HepG2 (cell line): ENCODE results near the gene CFHR2. TPM values are rescaled to one million over a fixed set of nuclear protein-coding genes. Genes with fewer than 3 reads are reported as not detected.
"Not testable (repeated sequence)": the region's sequence is repeated elsewhere in the genome, so short reads cannot be mapped to it uniquely, and the experiment has no call there.

Source experiments
- CREB1 ChIP-seq, 2 experiments: fragments of 450-650 bp in 1 of 2; IDR thresholded peaks; 2 replicates each; pipeline ENCODE4 v1.6.1; 2016 to 2017; ENCODE audit warnings: control low read depth in 1 of 2, mild to moderate bottlenecking in 1 of 2, missing compliant biosample characterization in 1 of 2, missing genetic modification characterization in 1 of 2
- FOXJ3 ChIP-seq: sonication (generic); formaldehyde crosslinking; IDR thresholded peaks from 2 replicates; pipeline ENCODE4 v1.4.0; 2020; ENCODE audit warnings: missing genetic modification reagents, mild to moderate bottlenecking, borderline replicate concordance
- FOXO1 ChIP-seq: sonication (generic); formaldehyde crosslinking; IDR thresholded peaks from 2 replicates; pipeline ENCODE4 v1.4.0; 2020; ENCODE audit warnings: missing genetic modification reagents
- HDAC2 ChIP-seq: sonication (generic); formaldehyde crosslinking; IDR thresholded peaks from 2 replicates; pipeline ENCODE4 v1.4.0; 2020; ENCODE audit warnings: missing genetic modification reagents
- HOXA3 ChIP-seq: sonication (generic); formaldehyde crosslinking; IDR thresholded peaks from 2 replicates; pipeline ENCODE4 v1.5.0; 2020; ENCODE audit warnings: missing genetic modification reagents
- KLF16 ChIP-seq, 2 experiments: sonication (generic) in 1 of 2; formaldehyde crosslinking in 1 of 2; IDR thresholded peaks; 2 replicates each; pipeline versions ENCODE4 v1.6.1 to v1.8.0; 2016 to 2023; ENCODE audit warnings: missing genetic modification reagents in 2 of 2, missing compliant biosample characterization in 1 of 2
- POLR2AphosphoS5 ChIP-seq: IDR thresholded peaks from 2 replicates; pipeline ENCODE4 v1.6.1; 2012; ENCODE audit warnings: low read depth, low read length
- SOX6 ChIP-seq, 2 experiments: fragments of 450-650 bp in 1 of 2; sonication (generic) in 1 of 2; formaldehyde crosslinking in 1 of 2; IDR thresholded peaks; 2 replicates each; pipeline versions ENCODE4 v1.4.0 to v1.6.1; 2017 to 2020; ENCODE audit warnings: antibody characterized with exemption in 1 of 2, mild to moderate bottlenecking in 1 of 2, missing genetic modification reagents in 1 of 2
- SP140L ChIP-seq: sonication (generic); formaldehyde crosslinking; IDR thresholded peaks from 2 replicates; pipeline ENCODE4 v1.4.0; 2020; ENCODE audit warnings: missing genetic modification reagents, borderline replicate concordance
- YEATS4 ChIP-seq: sonication (generic); formaldehyde crosslinking; IDR thresholded peaks from 2 replicates; pipeline ENCODE4 v1.4.0; 2020; ENCODE audit warnings: missing genetic modification reagents, borderline replicate concordance
- ZBTB42 ChIP-seq: sonication (generic); formaldehyde crosslinking; IDR thresholded peaks from 2 replicates; pipeline ENCODE4 v1.5.0; 2020; ENCODE audit warnings: mild to moderate bottlenecking, missing genetic modification reagents
- ZFP37 ChIP-seq: sonication (generic); formaldehyde crosslinking; IDR thresholded peaks from 2 replicates; pipeline ENCODE4 v1.4.0; 2020; ENCODE audit warnings: missing genetic modification reagents, borderline replicate concordance
- ZNF33B ChIP-seq: sonication (generic); formaldehyde crosslinking; IDR thresholded peaks from 2 replicates; pipeline ENCODE4 v1.5.1; 2020; ENCODE audit warnings: mild to moderate bottlenecking, missing genetic modification reagents
- ZNF430 ChIP-seq: sonication (generic); formaldehyde crosslinking; IDR thresholded peaks from 2 replicates; pipeline ENCODE4 v1.9.0; 2021; ENCODE audit warnings: mild to moderate bottlenecking, missing genetic modification reagents
- ZNF451 ChIP-seq: sonication (generic); formaldehyde crosslinking; IDR thresholded peaks from 2 replicates; pipeline ENCODE4 v1.5.0; 2020; ENCODE audit warnings: mild to moderate bottlenecking, missing genetic modification reagents
- ZNF761 ChIP-seq: sonication (generic); formaldehyde crosslinking; conservative IDR thresholded peaks from 2 replicates; pipeline ENCODE4 v1.4.0; 2020; ENCODE audit warnings: mild to moderate bottlenecking, missing genetic modification reagents
- polyA plus RNA-seq, 8 experiments: library from polyadenylated mRNA; depleted of rRNA in 3 of 8; stranded (reverse) in 7 of 8; unstranded in 1 of 8; fragments of >200 nt; fragmentation: Illumina TruSeq in 4 of 8; extraction: Trizol in 4 of 8; gene quantifications; 2 replicates each; pipeline versions ENCODE4 v1.2.1 to v1.2.3, GENCODE V29; 2011 to 2016; ENCODE audit warnings: low read depth in 4 of 8, missing spikeins in 1 of 8, mixed read lengths in 1 of 8; ENCODE audit not compliant: insufficient read depth in 1 of 8
- total RNA-seq, 5 experiments: library from RNA; depleted of rRNA; stranded (reverse); fragments of >200 nt; fragmentation: Illumina TruSeq; extraction: Trizol; gene quantifications; 2 replicates each; pipeline ENCODE4 v1.2.3, GENCODE V29; 2016; ENCODE audit warnings: low read depth in 1 of 5
- TF ChIP-seq, protein P1 (sequence below): sonication (generic); formaldehyde crosslinking; IDR thresholded peaks from 2 replicates; pipeline ENCODE4 v1.4.0; 2020; ENCODE audit warnings: low read depth, mild to moderate bottlenecking, missing genetic modification reagents
- TF ChIP-seq, protein P2 (sequence below): IDR thresholded peaks from 2 replicates; pipeline ENCODE4 v1.6.1; 2016
- TF ChIP-seq, protein P3 (sequence below): sonication (generic); formaldehyde crosslinking; IDR thresholded peaks from 2 replicates; pipeline ENCODE4 v1.9.0; 2022; ENCODE audit warnings: low read depth, missing genetic modification reagents
- TF ChIP-seq, protein P4 (sequence below): IDR thresholded peaks from 2 replicates; pipeline ENCODE4 v1.6.1; 2016; ENCODE audit warnings: low read depth
- TF ChIP-seq, protein P5 (sequence below): IDR thresholded peaks from 2 replicates; pipeline ENCODE4 v1.6.1; 2016; ENCODE audit warnings: low read depth, borderline replicate concordance

The CFHR2 gene
- total and polyA plus RNA-seq, 2 of the 13 experiments (the other 11 are each of a cell fraction or from before 2014, with no cell fraction given) = not detected

DNA sequence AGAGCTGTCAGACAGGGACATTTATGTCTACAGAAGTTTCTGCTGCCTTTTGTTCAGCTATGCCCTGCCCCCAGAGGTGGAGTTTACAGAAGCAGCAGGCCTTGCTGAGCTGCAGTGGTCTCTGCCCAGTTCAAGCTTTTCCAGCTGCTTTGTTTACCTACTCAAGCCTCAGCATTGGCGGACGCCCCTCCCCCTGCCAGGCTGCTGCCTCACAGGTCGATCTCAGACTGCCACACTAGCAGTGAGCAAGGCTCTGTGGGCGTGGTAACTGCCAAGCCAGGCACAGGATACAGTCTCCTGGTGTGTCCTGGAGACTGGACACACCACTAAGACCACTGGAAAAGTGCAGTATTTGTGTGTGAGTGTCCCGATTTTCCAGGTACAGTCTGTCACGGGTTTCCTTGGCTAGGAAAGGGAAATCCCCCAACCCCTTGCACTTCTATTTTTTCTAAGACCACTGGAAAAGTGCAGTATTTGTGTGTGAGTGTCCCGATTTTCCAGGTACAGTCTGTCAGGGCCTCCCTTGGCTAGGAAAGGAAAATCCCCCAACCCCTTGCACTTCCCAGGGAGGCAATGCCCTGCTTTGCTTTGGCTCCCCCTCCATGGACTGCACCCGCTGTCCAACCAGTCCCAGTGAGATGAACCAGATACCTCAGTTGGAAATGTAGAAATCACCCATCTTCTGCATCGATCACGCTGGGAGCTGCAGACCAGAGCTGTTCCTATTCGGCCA, 48.5 kb downstream of the CFHR2 start (continued):
- 0 out of 2 replicates have a peak, but pooled peaks have one; percentile 59 for TF ChIP-seq ZFP37 (CRISPR knock-in tag)
- TF ChIP-seq HOXA3 (CRISPR knock-in tag) = peak; percentile 83
- TF ChIP-seq, protein P1, sequence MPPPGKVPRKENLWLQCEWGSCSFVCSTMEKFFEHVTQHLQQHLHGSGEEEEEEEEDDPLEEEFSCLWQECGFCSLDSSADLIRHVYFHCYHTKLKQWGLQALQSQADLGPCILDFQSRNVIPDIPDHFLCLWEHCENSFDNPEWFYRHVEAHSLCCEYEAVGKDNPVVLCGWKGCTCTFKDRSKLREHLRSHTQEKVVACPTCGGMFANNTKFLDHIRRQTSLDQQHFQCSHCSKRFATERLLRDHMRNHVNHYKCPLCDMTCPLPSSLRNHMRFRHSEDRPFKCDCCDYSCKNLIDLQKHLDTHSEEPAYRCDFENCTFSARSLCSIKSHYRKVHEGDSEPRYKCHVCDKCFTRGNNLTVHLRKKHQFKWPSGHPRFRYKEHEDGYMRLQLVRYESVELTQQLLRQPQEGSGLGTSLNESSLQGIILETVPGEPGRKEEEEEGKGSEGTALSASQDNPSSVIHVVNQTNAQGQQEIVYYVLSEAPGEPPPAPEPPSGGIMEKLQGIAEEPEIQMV = peak; percentile 71; the same call in 1 of the 2 replicates
- TF ChIP-seq, protein P2, sequence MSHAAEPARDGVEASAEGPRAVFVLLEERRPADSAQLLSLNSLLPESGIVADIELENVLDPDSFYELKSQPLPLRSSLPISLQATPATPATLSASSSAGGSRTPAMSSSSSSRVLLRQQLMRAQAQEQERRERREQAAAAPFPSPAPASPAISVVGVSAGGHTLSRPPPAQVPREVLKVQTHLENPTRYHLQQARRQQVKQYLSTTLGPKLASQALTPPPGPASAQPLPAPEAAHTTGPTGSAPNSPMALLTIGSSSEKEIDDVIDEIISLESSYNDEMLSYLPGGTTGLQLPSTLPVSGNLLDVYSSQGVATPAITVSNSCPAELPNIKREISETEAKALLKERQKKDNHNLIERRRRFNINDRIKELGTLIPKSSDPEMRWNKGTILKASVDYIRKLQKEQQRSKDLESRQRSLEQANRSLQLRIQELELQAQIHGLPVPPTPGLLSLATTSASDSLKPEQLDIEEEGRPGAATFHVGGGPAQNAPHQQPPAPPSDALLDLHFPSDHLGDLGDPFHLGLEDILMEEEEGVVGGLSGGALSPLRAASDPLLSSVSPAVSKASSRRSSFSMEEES (CRISPR knock-in tag) = 0 out of 2 replicates have a peak, but pooled peaks have one; percentile 40
- 0 out of 2 replicates have a peak, but pooled peaks have one; percentile 48 for TF ChIP-seq SP140L (CRISPR knock-in tag)
- peak; percentile 92; the same call in 1 of the 2 replicates for TF ChIP-seq ZBTB42 (CRISPR knock-in tag)
- TF ChIP-seq SOX6, CREB1 (IDR thresholded peaks at IDR 0.05): not testable (repeated sequence)
- TF ChIP-seq SOX6 (CRISPR knock-in tag; IDR thresholded peaks at IDR 0.05) = peak; percentile 79; the same call in 1 of the 2 replicates
- TF ChIP-seq, protein P3, sequence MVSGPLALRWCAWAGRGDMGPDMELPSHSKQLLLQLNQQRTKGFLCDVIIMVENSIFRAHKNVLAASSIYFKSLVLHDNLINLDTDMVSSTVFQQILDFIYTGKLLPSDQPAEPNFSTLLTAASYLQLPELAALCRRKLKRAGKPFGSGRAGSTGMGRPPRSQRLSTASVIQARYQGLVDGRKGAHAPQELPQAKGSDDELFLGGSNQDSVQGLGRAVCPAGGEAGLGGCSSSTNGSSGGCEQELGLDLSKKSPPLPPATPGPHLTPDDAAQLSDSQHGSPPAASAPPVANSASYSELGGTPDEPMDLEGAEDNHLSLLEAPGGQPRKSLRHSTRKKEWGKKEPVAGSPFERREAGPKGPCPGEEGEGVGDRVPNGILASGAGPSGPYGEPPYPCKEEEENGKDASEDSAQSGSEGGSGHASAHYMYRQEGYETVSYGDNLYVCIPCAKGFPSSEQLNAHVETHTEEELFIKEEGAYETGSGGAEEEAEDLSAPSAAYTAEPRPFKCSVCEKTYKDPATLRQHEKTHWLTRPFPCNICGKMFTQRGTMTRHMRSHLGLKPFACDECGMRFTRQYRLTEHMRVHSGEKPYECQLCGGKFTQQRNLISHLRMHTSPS (CRISPR knock-in tag) = peak; percentile 83; the same call in 1 of the 2 replicates
- TF ChIP-seq YEATS4 (CRISPR knock-in tag) = peak; percentile 52; the same call in 1 of the 2 replicates
- peak; percentile 54; the same call in 1 of the 2 replicates for TF ChIP-seq POLR2AphosphoS5
- 0 out of 2 replicates have a peak, but pooled peaks have one; percentile 11 for TF ChIP-seq CREB1 (CRISPR knock-in tag; IDR thresholded peaks at IDR 0.05)
- peak in 1 of 2 experiments; percentile 61; a peak in 1 of 4 replicates for TF ChIP-seq KLF16 (CRISPR knock-in tag; IDR thresholded peaks at IDR 0.05)
- 0 out of 2 replicates have a peak, but pooled peaks have one; percentile 12 for TF ChIP-seq ZNF33B (CRISPR knock-in tag)
- 0 out of 2 replicates have a peak, but pooled peaks have one; percentile 45 for TF ChIP-seq ZNF761 (CRISPR knock-in tag)
- peak; percentile 28; the same call in 1 of the 2 replicates for TF ChIP-seq ZNF451 (CRISPR knock-in tag)
- TF ChIP-seq, protein P4, sequence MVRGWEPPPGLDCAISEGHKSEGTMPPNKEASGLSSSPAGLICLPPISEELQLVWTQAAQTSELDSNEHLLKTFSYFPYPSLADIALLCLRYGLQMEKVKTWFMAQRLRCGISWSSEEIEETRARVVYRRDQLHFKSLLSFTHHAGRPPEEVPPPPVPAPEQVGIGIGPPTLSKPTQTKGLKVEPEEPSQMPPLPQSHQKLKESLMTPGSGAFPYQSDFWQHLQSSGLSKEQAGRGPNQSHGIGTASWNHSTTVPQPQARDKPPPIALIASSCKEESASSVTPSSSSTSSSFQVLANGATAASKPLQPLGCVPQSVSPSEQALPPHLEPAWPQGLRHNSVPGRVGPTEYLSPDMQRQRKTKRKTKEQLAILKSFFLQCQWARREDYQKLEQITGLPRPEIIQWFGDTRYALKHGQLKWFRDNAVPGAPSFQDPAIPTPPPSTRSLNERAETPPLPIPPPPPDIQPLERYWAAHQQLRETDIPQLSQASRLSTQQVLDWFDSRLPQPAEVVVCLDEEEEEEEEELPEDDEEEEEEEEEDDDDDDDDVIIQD (CRISPR knock-in tag) = peak; percentile 74
- TF ChIP-seq, protein P5, sequence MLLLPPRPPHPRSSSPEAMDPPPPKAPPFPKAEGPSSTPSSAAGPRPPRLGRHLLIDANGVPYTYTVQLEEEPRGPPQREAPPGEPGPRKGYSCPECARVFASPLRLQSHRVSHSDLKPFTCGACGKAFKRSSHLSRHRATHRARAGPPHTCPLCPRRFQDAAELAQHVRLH (CRISPR knock-in tag) = 0 out of 2 replicates have a peak, but pooled peaks have one; percentile 68
- TF ChIP-seq ZNF430 = peak; percentile 47; the same call in 1 of the 2 replicates
- peak; percentile 86; the same call in 1 of the 2 replicates for TF ChIP-seq FOXJ3 (CRISPR knock-in tag)
- TF ChIP-seq FOXO1 = peak; percentile 79
- TF ChIP-seq HDAC2 (CRISPR knock-in tag) = peak; percentile 84
